HEK293 (cell line): ENCODE data around the gene L2HGDH.

ENCODE experiments used
- CTCF ChIA-PET: fragments of 350-600 bp; formaldehyde crosslinking; extraction: SDS; loops from one replicate; lab custom pipeline; 2021; ENCODE audit warnings: antibody characterized with exemption; lab: Yijun Ruan, JAX
- POLR2A ChIA-PET: fragments of 300-600 bp; formaldehyde crosslinking; extraction: SDS; loops from one replicate; lab custom pipeline; 2020; ENCODE audit warnings: antibody characterized with exemption, inconsistent platforms; lab: Yijun Ruan, JAX
- H3K27ac ChIP-seq: fragments of 200-500 bp; sonication (Bioruptor generic); 2 replicates; pipeline ENCODE4 v1.5.1; 2014; ENCODE audit warnings: low read depth, low read length, control low read depth, inconsistent platforms; ENCODE audit errors: extremely low read depth
- H3K36me3 ChIP-seq, 2 experiments: fragments of 200-500 bp in 1 of 2; sonication (Bioruptor generic) in 1 of 2; 1 replicate in 1 of 2; 2 replicates in 1 of 2; pipeline ENCODE4 v1.5.1; 2014 to 2017; ENCODE audit warnings: inconsistent platforms in 2 of 2, low read length in 2 of 2; ENCODE audit not compliant: control insufficient read depth in 2 of 2, insufficient read depth in 1 of 2
- H3K4me1 ChIP-seq: fragments of 200-500 bp; sonication (Bioruptor generic); 2 replicates; pipeline ENCODE4 v1.5.1; 2014; ENCODE audit warnings: mild to moderate bottlenecking, low read length, inconsistent platforms; ENCODE audit not compliant: control insufficient read depth, insufficient read depth
- H3K4me3 ChIP-seq: 2 replicates; pipeline ENCODE4 v1.5.1; 2011; ENCODE audit warnings: low read depth, mild to moderate bottlenecking, control low read depth, low read length, moderate library complexity
- H3K9me3 ChIP-seq: fragments of 200-500 bp; sonication (Bioruptor generic); 2 replicates; pipeline ENCODE4 v1.5.1; 2014; ENCODE audit warnings: low read depth, low read length, inconsistent platforms; ENCODE audit not compliant: control insufficient read depth, insufficient read depth
- BCL11B ChIP-seq: fragments of 450-650 bp; formaldehyde crosslinking; IDR thresholded peaks from 2 replicates; pipeline ENCODE4 v1.5.1; 2016; ENCODE audit warnings: low read depth, missing biosample characterization, missing genetic modification characterization
- IKZF3 ChIP-seq: fragments of 450-650 bp; IDR thresholded peaks from 2 replicates; pipeline ENCODE4 v1.5.0; 2018; ENCODE audit warnings: missing biosample characterization, mild to moderate bottlenecking, missing genetic modification characterization, moderate library complexity
- KLF8 ChIP-seq: fragments of 450-650 bp; formaldehyde crosslinking; IDR thresholded peaks from 2 replicates; pipeline ENCODE4 v1.5.1; 2016; ENCODE audit warnings: missing biosample characterization, missing genetic modification characterization
- PBX3 ChIP-seq: sonication (generic); formaldehyde crosslinking; IDR thresholded peaks from 2 replicates; pipeline ENCODE4 v1.8.1; 2022; ENCODE audit warnings: mild to moderate bottlenecking, moderate library complexity, missing genetic modification reagents
- PRDM10 ChIP-seq: fragments of 450-650 bp; formaldehyde crosslinking; IDR thresholded peaks from 2 replicates; pipeline ENCODE4 v1.5.1; 2016; ENCODE audit warnings: missing biosample characterization, missing genetic modification characterization
- ZBTB17 ChIP-seq: fragments of 450-650 bp; formaldehyde crosslinking; IDR thresholded peaks from 2 replicates; pipeline ENCODE4 v1.5.1; 2016; ENCODE audit warnings: missing biosample characterization, missing genetic modification characterization
- ZBTB6 ChIP-seq: fragments of 450-650 bp; formaldehyde crosslinking; IDR thresholded peaks from 2 replicates; pipeline ENCODE4 v1.5.1; 2017; ENCODE audit warnings: missing biosample characterization, missing genetic modification characterization
- ZFP41 ChIP-seq: fragments of 450-650 bp; formaldehyde crosslinking; IDR thresholded peaks from 2 replicates; pipeline ENCODE4 v1.5.1; 2016; ENCODE audit warnings: missing biosample characterization, missing genetic modification characterization, borderline replicate concordance
- ZNF132 ChIP-seq: fragments of 450-650 bp; formaldehyde crosslinking; IDR thresholded peaks from 2 replicates; pipeline ENCODE4 v1.5.1; 2017; ENCODE audit warnings: missing biosample characterization, missing genetic modification characterization, borderline replicate concordance
- ZNF16 ChIP-seq: fragments of 450-650 bp; formaldehyde crosslinking; IDR thresholded peaks from 2 replicates; pipeline ENCODE4 v1.5.1; 2016; ENCODE audit warnings: low read depth, missing biosample characterization, missing genetic modification characterization
- ZNF335 ChIP-seq: fragments of 450-650 bp; formaldehyde crosslinking; conservative IDR thresholded peaks from 2 replicates; pipeline ENCODE4 v1.5.1; 2016; ENCODE audit warnings: missing biosample characterization, missing genetic modification characterization
- ZNF398 ChIP-seq: fragments of 450-650 bp; formaldehyde crosslinking; IDR thresholded peaks from 2 replicates; pipeline ENCODE4 v1.5.1; 2017; ENCODE audit warnings: missing biosample characterization, missing genetic modification characterization
- ZNF473 ChIP-seq: fragments of 450-650 bp; formaldehyde crosslinking; IDR thresholded peaks from 2 replicates; pipeline ENCODE4 v1.5.1; 2017; ENCODE audit warnings: missing biosample characterization, missing genetic modification characterization
- ZNF560 ChIP-seq: fragments of 450-650 bp; formaldehyde crosslinking; IDR thresholded peaks from 2 replicates; pipeline ENCODE4 v1.5.1; 2017; ENCODE audit warnings: missing biosample characterization, missing genetic modification characterization, borderline replicate concordance

L2HGDH gene

GRCh38 chr14:50339178-50339804, 27.3 kb upstream of the L2HGDH start (continued):
- no peak for TF ChIP-seq ZBTB6 (tag by site-specific recombination)

GRCh38 chr14:50338587-50338986, 26.6 kb upstream of the L2HGDH start:
- Histone ChIP-seq H3K4me1 (peaks cover 7% of the 10 kb centered on the region; the same call in 1 of the 2 replicates), H3K27ac (no peak overlapping the region), H3K4me3 (no peak overlapping the region), H3K9me3 (no peaks in the 10 kb centered on the region), H3K36me3 (peaks cover 0 to 3% of the 10 kb centered on the region in 2 experiments; a peak in 1 of 3 replicates)
- TF ChIP-seq ZFP41 (no peak), ZNF398 (tag by site-specific recombination) (no peak), PRDM10 (tag by site-specific recombination) (no peak)
- ChIA-PET CTCF (interaction anchor here (0.6 to 1.0 kb wide), 3 partner anchors 10 to 371 kb away, joined by 3 to 4 read pairs (median 3); no protein-coding TSS in a partner anchor), POLR2A (no interaction called here)

- no peak overlapping the region for H3K27ac ChIP-seq
- CTCF ChIA-PET: interaction anchor here (1.3 to 1.4 kb wide), 2 partner anchors 14 to 15 kb away, joined by 5 to 6 read pairs; no protein-coding TSS in a partner anchor
- peaks cover 3 to 11% of the 10 kb centered on the region in 2 experiments; a peak in 2 of 3 replicates for H3K36me3 ChIP-seq
- H3K9me3 ChIP-seq: no peaks in the 10 kb centered on the region
- H3K4me1 ChIP-seq: no peaks in the 10 kb centered on the region; the same call in 1 of the 2 replicates
- H3K4me3 ChIP-seq: no peak overlapping the region
- TF ChIP-seq IKZF3 (tag by site-specific recombination) (no peak), ZNF16 (no peak), ZNF335 (0 out of 2 replicates have a peak, but pooled peaks have one; percentile 3), PBX3 (CRISPR knock-in tag) (no peak), ZNF132 (no peak), ZNF473 (tag by site-specific recombination) (no peak), ZBTB17 (0 out of 2 replicates have a peak, but pooled peaks have one; percentile 63), BCL11B (tag by site-specific recombination) (no peak), KLF8 (tag by site-specific recombination) (no peak), ZNF560 (tag by site-specific recombination) (no peak)
- POLR2A ChIA-PET: interaction anchor here (0.6 to 0.7 kb wide), 2 partner anchors 24 to 78 kb away, joined by 3 to 4 read pairs; partner anchors contain the start of genes DMAC2L and L2HGDH
Observed at GRCh38 chr14:50335989-50336824, 24.2 kb upstream of the L2HGDH start.
